ENCODE data around the gene SPRN.

SPRN gene

GRCh38 chr10:133422223-133422806 is 2.1 kb downstream of the SPRN start:
- no peak for TF ChIP-seq CTCF (IDR thresholded peaks at IDR 0.05; ENCODE audit: extremely low read depth, missing control alignments)
- DNase-seq (ENCODE audit: low spot score), result no peak

- no peak for DNase-seq (ENCODE audit: low spot score)
Observed at GRCh38 chr10:133421336-133422222, 2.8 kb downstream of the SPRN start.

GRCh38 chr10:133420579-133420978 is 3.8 kb downstream of the SPRN start:
- DNase-seq (ENCODE audit: low spot score), result no peak
- TF ChIP-seq CTCF (IDR thresholded peaks at IDR 0.05; ENCODE audit: extremely low read depth, missing control alignments), result no peak

More at GRCh38 chr10:133421336-133422222, 2.8 kb downstream of the SPRN start:
- TF ChIP-seq CTCF (IDR thresholded peaks at IDR 0.05; ENCODE audit: extremely low read depth, missing control alignments), result no peak

GRCh38 chr10:133420028-133420427 is 4.4 kb downstream of the SPRN start:
- no peak for DNase-seq (ENCODE audit: low spot score)
- TF ChIP-seq CTCF (IDR thresholded peaks at IDR 0.05; ENCODE audit: extremely low read depth, missing control alignments), result no peak

GRCh38 chr10:133419211-133419950 is 5.0 kb downstream of the SPRN start:
- no peak for DNase-seq (ENCODE audit: low spot score)
- TF ChIP-seq CTCF (IDR thresholded peaks at IDR 0.05; ENCODE audit: extremely low read depth, missing control alignments), result no peak

GRCh38 chr10:133418289-133418993 is 6.0 kb downstream of the SPRN start:
- DNase-seq (ENCODE audit: low spot score), result no peak
- TF ChIP-seq CTCF (IDR thresholded peaks at IDR 0.05; ENCODE audit: extremely low read depth, missing control alignments), result no peak

Measured in GM20000 (cell line).